Measurements from ENCODE around the gene MEG3. TPM values are rescaled to one million over a fixed set of nuclear protein-coding genes. Genes with fewer than 3 reads are reported as not detected.
A peak's percentile ranks its signal among the peaks of the same experiment; 100 is the strongest.

Gene MEG3
- total RNA-seq, 1 experiment from 2014 or later: not detected

GRCh38 chr14:100899884-100900771 lies 74.2 kb downstream of the MEG3 start:
- no peak for DNase-seq (ENCODE audit: unreplicated experiment)
- no peak for TF ChIP-seq CTCF (IDR thresholded peaks at IDR 0.05; ENCODE audit: unreplicated experiment)
- no TSS peak for BruUV-seq (replicated peaks)
- POLR2A ChIA-PET: no interaction called here
- Mint-ChIP-seq H3K27me3 (ENCODE audit: insufficient read depth, unreplicated experiment) (peaks cover 92% of the 10 kb centered on the region), H3K4me1 (ENCODE audit: insufficient read depth, unreplicated experiment) (peaks cover 5% of the 10 kb centered on the region), H3K9me3 (ENCODE audit: unreplicated experiment) (no peaks in the 10 kb centered on the region), H3K27ac (ENCODE audit: low read depth, unreplicated experiment) (no peak overlapping the region), H3K36me3 (ENCODE audit: insufficient read depth, unreplicated experiment) (no peaks in the 10 kb centered on the region), H3K4me3 (ENCODE audit: unreplicated experiment) (no peak overlapping the region)
- intact Hi-C loops (cut with micrococcal nuclease): loop anchor here (2.0 to 5.0 kb wide), 5 partner anchors 172 to 767 kb away; no protein-coding TSS in a partner anchor
- CTCF ChIA-PET: interaction anchor here (0.5 to 1.4 kb wide), 8 partner anchors 19 to 366 kb away, joined by 3 to 4 read pairs (median 3); no protein-coding TSS in a partner anchor

GRCh38 chr14:100900837-100901390 lies 75.0 kb downstream of the MEG3 start:
- TF ChIP-seq CTCF (IDR thresholded peaks at IDR 0.05; ENCODE audit: unreplicated experiment): peak; percentile 40
- ChIA-PET POLR2A (no interaction called here), CTCF (interaction anchor here (0.6 to 1.4 kb wide), 10 partner anchors 18 to 696 kb away, joined by 3 to 8 read pairs (median 4); no protein-coding TSS in a partner anchor)
- H3K36me3 Mint-ChIP-seq (ENCODE audit: insufficient read depth, unreplicated experiment): no peaks in the 10 kb centered on the region
- intact Hi-C loops (cut with micrococcal nuclease): loop anchor here (1.0 to 5.0 kb wide), 7 partner anchors 50 to 766 kb away; no protein-coding TSS in a partner anchor
- no TSS peak for BruUV-seq (replicated peaks)
- no peaks in the 10 kb centered on the region for H3K9me3 Mint-ChIP-seq (ENCODE audit: unreplicated experiment)
- DNase-seq (ENCODE audit: unreplicated experiment): peak; percentile 35
- peaks cover 5% of the 10 kb centered on the region for H3K4me1 Mint-ChIP-seq (ENCODE audit: insufficient read depth, unreplicated experiment)
- H3K27ac Mint-ChIP-seq (ENCODE audit: low read depth, unreplicated experiment): no peak overlapping the region
- H3K4me3 Mint-ChIP-seq (ENCODE audit: unreplicated experiment): no peak overlapping the region
- peaks cover 92% of the 10 kb centered on the region for H3K27me3 Mint-ChIP-seq (ENCODE audit: insufficient read depth, unreplicated experiment)

GRCh38 chr14:100901391-100902183 lies 75.7 kb downstream of the MEG3 start:
- peaks cover 92% of the 10 kb centered on the region for H3K27me3 Mint-ChIP-seq (ENCODE audit: insufficient read depth, unreplicated experiment)
- H3K4me3 Mint-ChIP-seq (ENCODE audit: unreplicated experiment): no peak overlapping the region
- no peak for DNase-seq (ENCODE audit: unreplicated experiment)
- no peaks in the 10 kb centered on the region for H3K36me3 Mint-ChIP-seq (ENCODE audit: insufficient read depth, unreplicated experiment)
- intact Hi-C loops (cut with micrococcal nuclease): loop anchor here (1.0 to 5.0 kb wide), 8 partner anchors 50 to 766 kb away; no protein-coding TSS in a partner anchor
- TF ChIP-seq CTCF (IDR thresholded peaks at IDR 0.05; ENCODE audit: unreplicated experiment): no peak
- CTCF ChIA-PET: interaction anchor here (0.6 to 1.4 kb wide), 10 partner anchors 20 to 695 kb away, joined by 3 to 8 read pairs (median 3); no protein-coding TSS in a partner anchor
- BruUV-seq (replicated peaks): no TSS peak
- no peak overlapping the region for H3K27ac Mint-ChIP-seq (ENCODE audit: low read depth, unreplicated experiment)
- H3K9me3 Mint-ChIP-seq (ENCODE audit: unreplicated experiment): no peaks in the 10 kb centered on the region
- POLR2A ChIA-PET: no interaction called here
- H3K4me1 Mint-ChIP-seq (ENCODE audit: insufficient read depth, unreplicated experiment): peaks cover 5% of the 10 kb centered on the region
